ENCODE measurements around the gene PPFIA2. TPM values are rescaled to one million over a fixed set of nuclear protein-coding genes. Genes with fewer than 3 reads are reported as not detected.

PPFIA2 gene
- total RNA-seq, 1 experiment from 2014 or later: not detected

GRCh38 chr12:81245458-81245857 lies 513.7 kb downstream of the PPFIA2 start:
- no peaks in the 10 kb centered on the region for H3K9me3 ChIP-seq (ENCODE audit: low read length)
- H3K9me2 ChIP-seq (replicated peaks; ENCODE audit: low read length): no peaks in the 10 kb centered on the region; the same call in 1 of the 2 replicates
- BruUV-seq (replicated peaks): no TSS peak
- no peaks in the 10 kb centered on the region for H4K20me1 ChIP-seq (ENCODE audit: low read length)
- H3K4me1 ChIP-seq (ENCODE audit: insufficient read depth, low read length): no peaks in the 10 kb centered on the region
- no peak overlapping the region for H3K4me3 ChIP-seq (ENCODE audit: low read length)
- intact Hi-C loops (cut with micrococcal nuclease): no loop called here
- H3K36me3 ChIP-seq (ENCODE audit: low read depth, low read length): no peaks in the 10 kb centered on the region
- TF ChIP-seq CTCF (conservative IDR thresholded peaks at IDR 0.05; ENCODE audit: low read depth, low read length): no peak
- no peak for TF ChIP-seq EZH2 (IDR thresholded peaks at IDR 0.05; ENCODE audit: low read length, unreplicated experiment)
- no peak for TF ChIP-seq EZH2phosphoT487 (IDR thresholded peaks at IDR 0.05; ENCODE audit: borderline replicate concordance, low read length)
- ATAC-seq (no peak), DNase-seq (no peak)
- H3K27ac ChIP-seq (ENCODE audit: low read length): no peak overlapping the region
- POLR2A ChIA-PET (ENCODE audit: unreplicated experiment): no interaction called here
- H3K79me2 ChIP-seq (ENCODE audit: low read length): no peaks in the 10 kb centered on the region
- no peaks in the 10 kb centered on the region; the same call in none of the 2 replicates for H3K27me3 ChIP-seq (ENCODE audit: low read length)
- no peaks in the 10 kb centered on the region for H3F3A ChIP-seq (ENCODE audit: low read length, unreplicated experiment)
- CTCF ChIA-PET: no interaction called here
- no peak overlapping the region for H3K9ac ChIP-seq (ENCODE audit: low read length)
- no peak overlapping the region for H2AFZ ChIP-seq (ENCODE audit: low read length)
- H3K4me2 ChIP-seq (ENCODE audit: low read length): no peak overlapping the region

- no peak overlapping the region for H3K9ac ChIP-seq (ENCODE audit: low read length)
- H3K9me3 ChIP-seq (ENCODE audit: low read length): no peaks in the 10 kb centered on the region
- DNase-seq: no peak
- intact Hi-C loops (cut with micrococcal nuclease): no loop called here
- no peaks in the 10 kb centered on the region for H3K27me3 ChIP-seq (ENCODE audit: low read length)
- ChIA-PET POLR2A (ENCODE audit: unreplicated experiment) (no interaction called here), CTCF (no interaction called here)
- H2AFZ ChIP-seq (ENCODE audit: low read length): no peak overlapping the region
- H4K20me1 ChIP-seq (ENCODE audit: low read length): no peaks in the 10 kb centered on the region
- no peak overlapping the region for H3K4me2 ChIP-seq (ENCODE audit: low read length)
- no TSS peak for BruUV-seq (replicated peaks)
- no peaks in the 10 kb centered on the region for H3F3A ChIP-seq (ENCODE audit: low read length, unreplicated experiment)
- H3K4me3 ChIP-seq (ENCODE audit: low read length): no peak overlapping the region
- H3K79me2 ChIP-seq (ENCODE audit: low read length): no peaks in the 10 kb centered on the region
- no peak for TF ChIP-seq EZH2 (IDR thresholded peaks at IDR 0.05; ENCODE audit: low read length, unreplicated experiment)
- no peak for TF ChIP-seq EZH2phosphoT487 (IDR thresholded peaks at IDR 0.05; ENCODE audit: borderline replicate concordance, low read length)
- TF ChIP-seq CTCF (conservative IDR thresholded peaks at IDR 0.05; ENCODE audit: low read depth, low read length): no peak
- H3K9me2 ChIP-seq (replicated peaks; ENCODE audit: low read length): no peaks in the 10 kb centered on the region
- no peak for ATAC-seq
- no peaks in the 10 kb centered on the region for H3K4me1 ChIP-seq (ENCODE audit: insufficient read depth, low read length)
- no peak overlapping the region for H3K27ac ChIP-seq (ENCODE audit: low read length)
- no peaks in the 10 kb centered on the region for H3K36me3 ChIP-seq (ENCODE audit: low read depth, low read length)
Observed at GRCh38 chr12:81231574-81232368, 527.4 kb downstream of the PPFIA2 start.

GRCh38 chr12:81229759-81230158 lies 529.4 kb downstream of the PPFIA2 start:
- DNase-seq: no peak
- Histone ChIP-seq H3K9me2 (replicated peaks; ENCODE audit: low read length) (no peaks in the 10 kb centered on the region), H4K20me1 (ENCODE audit: low read length) (no peaks in the 10 kb centered on the region), H3K27me3 (ENCODE audit: low read length) (no peaks in the 10 kb centered on the region), H3K4me2 (ENCODE audit: low read length) (no peak overlapping the region), H3K27ac (ENCODE audit: low read length) (no peak overlapping the region), H2AFZ (ENCODE audit: low read length) (no peak overlapping the region), H3K4me3 (ENCODE audit: low read length) (no peak overlapping the region), H3K36me3 (ENCODE audit: low read depth, low read length) (no peaks in the 10 kb centered on the region), H3F3A (ENCODE audit: low read length, unreplicated experiment) (no peaks in the 10 kb centered on the region), H3K79me2 (ENCODE audit: low read length) (no peaks in the 10 kb centered on the region), H3K4me1 (ENCODE audit: insufficient read depth, low read length) (no peaks in the 10 kb centered on the region), H3K9me3 (ENCODE audit: low read length) (no peaks in the 10 kb centered on the region), H3K9ac (ENCODE audit: low read length) (no peak overlapping the region)
- BruUV-seq (replicated peaks): no TSS peak
- intact Hi-C loops (cut with micrococcal nuclease): no loop called here
- ATAC-seq: no peak
- ChIA-PET POLR2A (ENCODE audit: unreplicated experiment) (no interaction called here), CTCF (no interaction called here)
- TF ChIP-seq CTCF (conservative IDR thresholded peaks at IDR 0.05; ENCODE audit: low read depth, low read length): no peak
- TF ChIP-seq EZH2 (IDR thresholded peaks at IDR 0.05; ENCODE audit: low read length, unreplicated experiment): no peak
- no peak for TF ChIP-seq EZH2phosphoT487 (IDR thresholded peaks at IDR 0.05; ENCODE audit: borderline replicate concordance, low read length)

Measured in PC-3 (cell line).